HG02840 (cell line): ENCODE data around the gene GRIK3.

ENCODE experiments used
- ATAC-seq: cut with Tn5 transposase; IDR thresholded peaks from one replicate; pipeline ENCODE4 v1.9.1; 2021; ENCODE audit warnings: mild to moderate bottlenecking, moderate library complexity, moderate number of reproducible peaks; ENCODE audit not compliant: unreplicated experiment, low FRiP score

The GRIK3 gene

GRCh38 chr1:36864823-36865601 lies 169.3 kb downstream of the GRIK3 start:
- no peak for ATAC-seq

GRCh38 chr1:36864182-36864822 lies 170.0 kb downstream of the GRIK3 start:
- ATAC-seq = no peak

- ATAC-seq = no peak
These were observed 170.8 kb downstream of the GRIK3 start for GRCh38 chr1:36863500-36863899.

GRCh38 chr1:36863061-36863460 lies 171.3 kb downstream of the GRIK3 start:
- no peak for ATAC-seq

- no peak for ATAC-seq
These were observed 172.9 kb downstream of the GRIK3 start for GRCh38 chr1:36861375-36861774.

- no peak for ATAC-seq
These were observed 174.4 kb downstream of the GRIK3 start for GRCh38 chr1:36859926-36860325.

GRCh38 chr1:36858981-36859380 lies 175.3 kb downstream of the GRIK3 start:
- ATAC-seq = no peak

- ATAC-seq = no peak
These were observed 175.8 kb downstream of the GRIK3 start for GRCh38 chr1:36858553-36858952.

- no peak for ATAC-seq
These were observed 176.6 kb downstream of the GRIK3 start for GRCh38 chr1:36857754-36858153.

- no peak for ATAC-seq
These were observed 178.4 kb downstream of the GRIK3 start for GRCh38 chr1:36855699-36856494.

- no peak for ATAC-seq
These were observed 180.7 kb downstream of the GRIK3 start for GRCh38 chr1:36853638-36854037.

- no peak for ATAC-seq
These were observed 181.7 kb downstream of the GRIK3 start for GRCh38 chr1:36852586-36852985.

GRCh38 chr1:36851595-36851994 lies 182.7 kb downstream of the GRIK3 start:
- ATAC-seq = no peak

GRCh38 chr1:36851087-36851486 lies 183.2 kb downstream of the GRIK3 start:
- no peak for ATAC-seq

- ATAC-seq = no peak
These were observed 184.4 kb downstream of the GRIK3 start for GRCh38 chr1:36849956-36850355.

- ATAC-seq = no peak
These were observed 186.6 kb downstream of the GRIK3 start for GRCh38 chr1:36847761-36848160.

GRCh38 chr1:36847186-36847585 lies 187.1 kb downstream of the GRIK3 start:
- no peak for ATAC-seq

GRCh38 chr1:36846357-36846756 lies 188.0 kb downstream of the GRIK3 start:
- ATAC-seq = no peak

- ATAC-seq = no peak
These were observed 188.5 kb downstream of the GRIK3 start for GRCh38 chr1:36845802-36846201.

GRCh38 chr1:36844917-36845316 lies 189.4 kb downstream of the GRIK3 start:
- ATAC-seq = no peak

- no peak for ATAC-seq
These were observed 190.3 kb downstream of the GRIK3 start for GRCh38 chr1:36843906-36844610.
